Esophagus muscularis mucosa (tissue), 4 donors: ENCODE data around the gene TMEM179. TPM values are rescaled to one million over a fixed set of nuclear protein-coding genes. Genes with fewer than 3 reads are reported as not detected.

Experiments
- DNase-seq: peaks from one replicate; pipeline ENCODE4 v3.0.0-alpha.2; 2017; ENCODE audit errors: extremely low spot score
- H3K27ac ChIP-seq, 4 donors: fragments of 200-600 bp; sonication (generic); replicated peaks in 1 of 4; 1 replicate in 3 of 4; 2 replicates in 1 of 4; pipeline ENCODE4 v1.5.1; 2016 to 2019; ENCODE audit warnings: mild to moderate bottlenecking in 1 of 4
- H3K27me3 ChIP-seq, 4 donors: fragments of 200-600 bp; sonication (generic); one replicate each; pipeline versions ENCODE4 v1.5.1 to v1.6.0; 2016 to 2019
- H3K36me3 ChIP-seq, 4 donors: fragments of 200-600 bp; sonication (generic); one replicate each; pipeline ENCODE4 v1.5.1; 2016 to 2019
- H3K4me1 ChIP-seq, 4 donors: fragments of 200-600 bp; sonication (generic); one replicate each; pipeline ENCODE4 v1.5.1; 2016 to 2019
- H3K4me3 ChIP-seq, 4 donors: fragments of 200-600 bp; sonication (generic); 1 replicate in 2 of 4; 2 replicates in 2 of 4; pipeline ENCODE4 v1.5.1; 2016 to 2019; ENCODE audit warnings: mild to moderate bottlenecking in 4 of 4, moderate library complexity in 1 of 4
- H3K9me3 ChIP-seq, 4 donors: fragments of 200-600 bp; sonication (generic); 1 replicate in 3 of 4; 2 replicates in 1 of 4; pipeline ENCODE4 v1.5.1; 2016 to 2019
- CTCF ChIP-seq, 3 experiments: fragments of 200-600 bp in 2 of 3; fragments of 450-650 bp in 1 of 3; sonication (generic) in 2 of 3; IDR thresholded peaks; one replicate each; pipeline ENCODE4 v1.5.1; 2017 to 2019; ENCODE audit warnings: antibody characterized with exemption in 3 of 3, mild to moderate bottlenecking in 2 of 3, moderate library complexity in 1 of 3
- EP300 ChIP-seq: sonication (generic); formaldehyde crosslinking; IDR thresholded peaks from one replicate; pipeline ENCODE4 v1.6.1; 2017; ENCODE audit warnings: antibody characterized with exemption
- POLR2A ChIP-seq: fragments of 450-650 bp; IDR thresholded peaks from one replicate; pipeline ENCODE4 v1.6.1; 2017; ENCODE audit warnings: antibody characterized with exemption, moderate library complexity, mild to moderate bottlenecking, low read depth
- POLR2AphosphoS5 ChIP-seq, 2 donors: sonication (generic); formaldehyde crosslinking; IDR thresholded peaks; one replicate each; pipeline ENCODE4 v1.6.1; 2017; ENCODE audit warnings: antibody characterized with exemption in 2 of 2
- WGBS: methylation state at CpG from one replicate; pipeline ENCODE4 v1.1.5; 2018; 5-methylcytosine and 5-hydroxymethylcytosine counted together
- intact Hi-C: fragments of 100-400 bp; cut with DNase I; formaldehyde crosslinking; loops from one replicate; pipeline ENCODE4 v1.15.1; 2023
- total RNA-seq, 4 donors: library from RNA; depleted of rRNA; stranded (reverse); fragments of >200 nt; gene quantifications; one replicate each; pipeline versions ENCODE4 v1.1.0 to v1.2.1, GENCODE V29; 2016

The TMEM179 gene
- total RNA-seq, 4 donors from 2014 or later = 1.4 to 4.2 (median 1.9) TPM

GRCh38 chr14:104602933-104603325 is 1.6 kb downstream of the TMEM179 start:
- Histone ChIP-seq H3K36me3 (no peaks in the 10 kb centered on the region), H3K27me3 (peaks cover 0 to 98% (median 20%) of the 10 kb centered on the region in 4 donors), H3K4me1 (peaks cover 0 to 15% (median 8%) of the 10 kb centered on the region in 4 donors), H3K27ac (no peak overlapping the region), H3K4me3 (no peak overlapping the region), H3K9me3 (no peaks in the 10 kb centered on the region)
- no peak for DNase-seq
- WGBS = 80% methylated on average over 7 of the region's 7 CpGs
- intact Hi-C loops = no loop called here
- TF ChIP-seq POLR2A = no peak

- no peak for DNase-seq
- peaks cover 0 to 99% (median 20%) of the 10 kb centered on the region in 4 donors for H3K27me3 ChIP-seq
- peaks cover 0 to 15% (median 8%) of the 10 kb centered on the region in 4 donors for H3K4me1 ChIP-seq
- no peak for TF ChIP-seq EP300
- WGBS = 97% methylated on average over 11 of the region's 11 CpGs
- no peaks in the 10 kb centered on the region for H3K36me3 ChIP-seq
- intact Hi-C loops = no loop called here
- H3K4me3 ChIP-seq = no peak overlapping the region
- no peaks in the 10 kb centered on the region for H3K9me3 ChIP-seq
- no peak overlapping the region for H3K27ac ChIP-seq
Measured at GRCh38 chr14:104602315-104602932, 2.1 kb downstream of the TMEM179 start.

- intact Hi-C loops = no loop called here
- 38% methylated on average over 7 of the region's 9 CpGs for WGBS
- no peak for TF ChIP-seq POLR2AphosphoS5 (IDR thresholded peaks at IDR 0.05)
- TF ChIP-seq EP300 = no peak
- no peak for TF ChIP-seq POLR2A
- no peak for TF ChIP-seq CTCF (IDR thresholded peaks at IDR 0.05)
- DNase-seq = no peak
- no peaks in the 10 kb centered on the region for H3K9me3 ChIP-seq
- H3K27me3 ChIP-seq = peaks cover 0 to 100% (median 20%) of the 10 kb centered on the region in 4 donors
- no peaks in the 10 kb centered on the region for H3K36me3 ChIP-seq
- peaks cover 0 to 15% (median 8%) of the 10 kb centered on the region in 4 donors for H3K4me1 ChIP-seq
- H3K4me3 ChIP-seq = no peak overlapping the region
- no peak overlapping the region for H3K27ac ChIP-seq
Measured at GRCh38 chr14:104601786-104602185, 2.8 kb downstream of the TMEM179 start.

- TF ChIP-seq CTCF (IDR thresholded peaks at IDR 0.05) (no peak), POLR2AphosphoS5 (IDR thresholded peaks at IDR 0.05) (no peak), EP300 (no peak), POLR2A (no peak)
- Histone ChIP-seq H3K27me3 (peaks cover 0 to 100% (median 20%) of the 10 kb centered on the region in 4 donors), H3K27ac (no peak overlapping the region), H3K9me3 (no peaks in the 10 kb centered on the region), H3K36me3 (no peaks in the 10 kb centered on the region), H3K4me3 (no peak overlapping the region), H3K4me1 (peaks cover 0 to 15% (median 8%) of the 10 kb centered on the region in 4 donors)
- 76% methylated on average over 2 of the region's 8 CpGs for WGBS
- intact Hi-C loops = no loop called here
- no peak for DNase-seq
Measured at GRCh38 chr14:104600805-104601204, 3.8 kb downstream of the TMEM179 start.

GRCh38 chr14:104600141-104600643 is 4.4 kb downstream of the TMEM179 start:
- Histone ChIP-seq H3K4me1 (peaks cover 0 to 15% (median 8%) of the 10 kb centered on the region in 4 donors), H3K27ac (no peak overlapping the region), H3K36me3 (no peaks in the 10 kb centered on the region), H3K27me3 (peaks cover 0 to 100% (median 19%) of the 10 kb centered on the region in 4 donors), H3K4me3 (no peak overlapping the region), H3K9me3 (no peaks in the 10 kb centered on the region)
- intact Hi-C loops = no loop called here
- WGBS = 27% methylated on average over 11 of the region's 14 CpGs
- no peak for TF ChIP-seq CTCF (IDR thresholded peaks at IDR 0.05)
- TF ChIP-seq EP300 = no peak
- TF ChIP-seq POLR2AphosphoS5 (IDR thresholded peaks at IDR 0.05) = no peak
- no peak for TF ChIP-seq POLR2A
- no peak for DNase-seq
